IPS DF 19.7 (cell line): ENCODE results near the gene HHLA2.

ENCODE experiments used
- DNase-seq: peaks from one replicate; pipeline ENCODE4 v3.0.0-alpha.2; 2013; ENCODE audit warnings: low read depth, low spot score

Gene HHLA2

GRCh38 chr3:108298056-108298455 is 1.7 kb downstream of the HHLA2 start:
- no peak for DNase-seq

- DNase-seq: no peak
Measured at GRCh38 chr3:108300103-108300849, 3.9 kb downstream of the HHLA2 start.

GRCh38 chr3:108301695-108302404 is 5.5 kb downstream of the HHLA2 start:
- DNase-seq: no peak

GRCh38 chr3:108302570-108302969 is 6.2 kb downstream of the HHLA2 start:
- DNase-seq: no peak

GRCh38 chr3:108305484-108306172 is 9.3 kb downstream of the HHLA2 start:
- no peak for DNase-seq

GRCh38 chr3:108311797-108312196 is 15.4 kb downstream of the HHLA2 start:
- DNase-seq: no peak

- no peak for DNase-seq
Measured at GRCh38 chr3:108312656-108313055, 16.3 kb downstream of the HHLA2 start.

GRCh38 chr3:108315767-108316301 is 19.5 kb downstream of the HHLA2 start:
- DNase-seq: no peak

GRCh38 chr3:108319428-108320082 is 23.2 kb downstream of the HHLA2 start:
- no peak for DNase-seq

- no peak for DNase-seq
Measured at GRCh38 chr3:108320746-108321350, 24.5 kb downstream of the HHLA2 start.

GRCh38 chr3:108322352-108322751 is 26.0 kb downstream of the HHLA2 start:
- no peak for DNase-seq

- no peak for DNase-seq
Measured at GRCh38 chr3:108324177-108324576, 27.8 kb downstream of the HHLA2 start.

GRCh38 chr3:108327168-108327567 is 30.8 kb downstream of the HHLA2 start:
- DNase-seq: no peak

GRCh38 chr3:108328821-108329486 is 32.6 kb downstream of the HHLA2 start:
- no peak for DNase-seq

- no peak for DNase-seq
Measured at GRCh38 chr3:108329508-108329907, 33.2 kb downstream of the HHLA2 start.

GRCh38 chr3:108329947-108330346 is 33.6 kb downstream of the HHLA2 start:
- no peak for DNase-seq

- DNase-seq: no peak
Measured at GRCh38 chr3:108331792-108332191, 35.4 kb downstream of the HHLA2 start.

- no peak for DNase-seq
Measured at GRCh38 chr3:108333961-108334360, 37.6 kb downstream of the HHLA2 start.

GRCh38 chr3:108334701-108335100 is 38.4 kb downstream of the HHLA2 start:
- no peak for DNase-seq

- no peak for DNase-seq
Measured at GRCh38 chr3:108338901-108339545, 42.7 kb downstream of the HHLA2 start.
